SU-DHL-6 (cell line): ENCODE data around the gene MAP2K6.

Experiments used
- H2AFZ ChIP-seq: fragments of 200-600 bp; sonication (generic); 2 replicates; pipeline ENCODE4 v1.6.1; 2014; ENCODE audit warnings: low read depth, mild to moderate bottlenecking, moderate library complexity, mixed read lengths, antibody characterized with exemption, low read length; ENCODE audit not compliant: severe bottlenecking
- H3F3A ChIP-seq: fragments of 200-600 bp; shearing (Covaris generic); 2 replicates; pipeline ENCODE4 v1.6.0; 2016; ENCODE audit warnings: antibody characterized with exemption, mild to moderate bottlenecking; ENCODE audit not compliant: insufficient read depth
- H3K27ac ChIP-seq: fragments of 200-600 bp; sonication (generic); 2 replicates; pipeline ENCODE4 v1.5.1; 2016; ENCODE audit warnings: low read depth, mild to moderate bottlenecking, low read length, moderate library complexity, mixed read lengths
- H3K27me3 ChIP-seq: fragments of 200-600 bp; sonication (generic), shearing (Covaris generic); 2 replicates; pipeline ENCODE4 v1.6.0; 2014; ENCODE audit warnings: mild to moderate bottlenecking, low read length
- H3K36me3 ChIP-seq: fragments of 200-600 bp; sonication (generic); 2 replicates; pipeline ENCODE4 v1.6.1; 2014; ENCODE audit warnings: mild to moderate bottlenecking, low read length, mixed read lengths
- H3K4me2 ChIP-seq: fragments of 300-600, 200-600 bp; shearing (Covaris generic), sonication (generic); 2 replicates; pipeline ENCODE4 v1.6.0; 2014; ENCODE audit warnings: low read length, low read depth, mild to moderate bottlenecking; ENCODE audit not compliant: poor library complexity, severe bottlenecking
- H3K4me3 ChIP-seq: fragments of 200-600 bp; sonication (generic); 2 replicates; pipeline ENCODE4 v1.5.1; 2014; ENCODE audit warnings: antibody characterized with exemption, low read length, mild to moderate bottlenecking, mixed read lengths; ENCODE audit not compliant: insufficient read depth, poor library complexity, severe bottlenecking
- H3K79me2 ChIP-seq: fragments of 200-600 bp; sonication (generic); 2 replicates; pipeline ENCODE4 v1.6.1; 2014; ENCODE audit warnings: mild to moderate bottlenecking, low read length, moderate library complexity; ENCODE audit not compliant: insufficient read depth
- H3K9ac ChIP-seq: fragments of 200-600 bp; sonication (generic); 2 replicates; pipeline ENCODE4 v1.7.0; 2014; ENCODE audit warnings: mild to moderate bottlenecking, low read length
- H3K9me2 ChIP-seq: fragments of 200-600 bp; sonication (generic); replicated peaks from 2 replicates; pipeline ENCODE4 v1.6.1; 2014; ENCODE audit warnings: low read length; ENCODE audit not compliant: insufficient read depth
- H3K9me3 ChIP-seq: fragments of 200-600 bp; sonication (generic); 2 replicates; pipeline ENCODE4 v1.6.1; 2014; ENCODE audit warnings: low read length, mixed read lengths; ENCODE audit not compliant: insufficient read depth
- H4K20me1 ChIP-seq: fragments of 200-600 bp; sonication (generic); 2 replicates; pipeline ENCODE4 v1.6.1; 2014; ENCODE audit warnings: low read depth, mild to moderate bottlenecking, antibody characterized with exemption, low read length, moderate library complexity, mixed read lengths
- CTCF ChIP-seq: fragments of 200-600 bp; sonication (generic); IDR thresholded peaks from one replicate; pipeline ENCODE4 v1.5.1; 2017; ENCODE audit warnings: antibody characterized with exemption, mild to moderate bottlenecking, low read length, moderate library complexity; ENCODE audit not compliant: insufficient read depth, poor library complexity, severe bottlenecking
- EZH2phosphoT487 ChIP-seq: fragments of 200-600 bp; sonication (generic), shearing (Covaris generic); conservative IDR thresholded peaks from 2 replicates; pipeline ENCODE4 v1.6.1; 2018; ENCODE audit warnings: mild to moderate bottlenecking, antibody characterized with exemption, low read length, moderate library complexity, mixed read lengths

The MAP2K6 gene

DNA sequence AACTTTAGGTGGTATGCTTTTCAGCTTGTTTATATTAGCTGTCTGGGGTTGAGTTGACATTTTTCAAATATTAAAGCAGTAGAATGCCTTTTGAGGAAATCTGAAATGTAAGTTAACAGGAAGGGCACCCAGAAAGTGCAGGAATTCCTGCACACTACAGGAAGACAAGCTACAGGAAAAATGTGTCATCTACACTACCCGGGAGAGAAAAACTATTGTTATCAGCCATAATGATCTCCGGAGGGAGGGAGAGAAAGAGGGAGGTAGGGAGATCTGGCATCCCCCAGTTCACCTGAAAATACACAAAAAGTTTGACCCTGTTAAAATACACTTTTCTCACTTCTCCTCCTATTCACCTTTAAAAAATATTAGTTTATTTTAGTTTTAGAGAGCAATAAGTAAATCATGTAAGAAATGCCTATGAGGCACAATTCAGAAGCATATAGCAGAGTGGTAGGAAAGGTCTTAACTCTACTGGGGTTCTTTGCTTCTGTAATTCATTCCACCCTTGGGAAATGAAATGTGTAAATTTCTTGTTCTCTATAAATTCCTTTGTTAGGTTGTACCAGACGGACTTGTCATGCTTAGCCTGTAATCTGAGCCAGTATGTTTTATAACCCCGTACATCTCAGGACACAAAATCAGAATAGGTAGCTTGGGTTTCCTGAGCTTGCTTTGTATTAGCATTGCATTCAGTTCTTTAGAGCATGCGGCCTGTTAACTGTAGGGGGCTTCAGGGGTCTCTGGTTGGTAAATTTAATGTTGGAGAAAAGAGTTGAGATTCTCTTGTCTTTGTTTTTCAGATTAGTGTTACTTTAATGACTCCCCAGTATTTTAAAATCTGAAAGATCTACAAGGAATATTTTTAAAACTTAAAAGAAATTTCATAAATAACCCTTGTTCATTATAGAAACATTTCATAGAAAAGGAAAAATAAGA is 3.3 kb downstream of the MAP2K6 start:
- H3K4me2 ChIP-seq: no peak overlapping the region
- no peak overlapping the region for H3K27ac ChIP-seq
- H3K36me3 ChIP-seq: no peaks in the 10 kb centered on the region
- H3K4me3 ChIP-seq: no peak overlapping the region
- no peaks in the 10 kb centered on the region for H3K79me2 ChIP-seq
- H2AFZ ChIP-seq: no peak overlapping the region
- no peaks in the 10 kb centered on the region for H4K20me1 ChIP-seq
- H3K27me3 ChIP-seq: no peaks in the 10 kb centered on the region
- no peak overlapping the region for H3K9ac ChIP-seq
- TF ChIP-seq EZH2phosphoT487 (no peak), CTCF (no peak)
- H3K9me2 ChIP-seq: no peaks in the 10 kb centered on the region
- peaks cover 11% of the 10 kb centered on the region; the same call in 1 of the 2 replicates for H3F3A ChIP-seq
- no peaks in the 10 kb centered on the region for H3K9me3 ChIP-seq

GRCh38 chr17:69418535-69418934 is 4.0 kb downstream of the MAP2K6 start:
- Histone ChIP-seq H3K9ac (no peak overlapping the region), H3K9me2 (no peaks in the 10 kb centered on the region), H3K4me3 (no peak overlapping the region), H2AFZ (no peak overlapping the region), H3K79me2 (no peaks in the 10 kb centered on the region), H3K4me2 (no peak overlapping the region), H3K36me3 (no peaks in the 10 kb centered on the region), H3F3A (peaks cover 9% of the 10 kb centered on the region; the same call in 1 of the 2 replicates), H4K20me1 (no peaks in the 10 kb centered on the region), H3K9me3 (no peaks in the 10 kb centered on the region), H3K27ac (no peak overlapping the region), H3K27me3 (no peaks in the 10 kb centered on the region)
- no peak for TF ChIP-seq EZH2phosphoT487
- TF ChIP-seq CTCF: no peak

DNA sequence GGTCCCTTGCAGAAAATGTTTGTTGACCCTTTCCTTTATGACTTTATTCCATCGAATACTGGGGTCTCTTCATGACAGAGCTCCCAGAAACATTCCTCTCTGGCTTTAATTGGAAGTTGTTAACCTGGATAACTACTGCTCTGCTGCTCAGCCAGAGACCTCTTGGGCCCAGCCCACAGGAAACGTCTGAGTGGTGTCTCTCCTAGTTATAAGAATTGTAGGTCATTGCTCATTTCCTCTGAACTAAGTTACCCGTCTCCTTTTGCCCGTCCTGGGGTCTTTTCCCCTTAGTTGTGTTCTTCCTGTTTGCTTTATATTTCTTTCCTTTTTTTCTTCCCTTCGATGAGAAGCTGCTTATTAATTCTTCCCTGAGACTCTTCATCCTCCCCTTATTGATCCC is 9.0 kb downstream of the MAP2K6 start:
- Histone ChIP-seq H3K4me3 (no peak overlapping the region), H3K4me2 (no peak overlapping the region), H3K9ac (no peak overlapping the region), H3K27ac (no peak overlapping the region), H3K9me2 (no peaks in the 10 kb centered on the region), H3K36me3 (no peaks in the 10 kb centered on the region), H3K27me3 (no peaks in the 10 kb centered on the region), H4K20me1 (no peaks in the 10 kb centered on the region), H3K9me3 (no peaks in the 10 kb centered on the region), H3K79me2 (no peaks in the 10 kb centered on the region), H2AFZ (no peak overlapping the region), H3F3A (no peaks in the 10 kb centered on the region)
- TF ChIP-seq CTCF: no peak
- TF ChIP-seq EZH2phosphoT487: no peak
